ENCODE measurements around the gene ATG16L2. TPM values are rescaled to one million over a fixed set of nuclear protein-coding genes. Genes with fewer than 3 reads are reported as not detected.

The ATG16L2 gene
- total RNA-seq, 1 experiment from 2014 or later, result 17.3 TPM

DNA sequence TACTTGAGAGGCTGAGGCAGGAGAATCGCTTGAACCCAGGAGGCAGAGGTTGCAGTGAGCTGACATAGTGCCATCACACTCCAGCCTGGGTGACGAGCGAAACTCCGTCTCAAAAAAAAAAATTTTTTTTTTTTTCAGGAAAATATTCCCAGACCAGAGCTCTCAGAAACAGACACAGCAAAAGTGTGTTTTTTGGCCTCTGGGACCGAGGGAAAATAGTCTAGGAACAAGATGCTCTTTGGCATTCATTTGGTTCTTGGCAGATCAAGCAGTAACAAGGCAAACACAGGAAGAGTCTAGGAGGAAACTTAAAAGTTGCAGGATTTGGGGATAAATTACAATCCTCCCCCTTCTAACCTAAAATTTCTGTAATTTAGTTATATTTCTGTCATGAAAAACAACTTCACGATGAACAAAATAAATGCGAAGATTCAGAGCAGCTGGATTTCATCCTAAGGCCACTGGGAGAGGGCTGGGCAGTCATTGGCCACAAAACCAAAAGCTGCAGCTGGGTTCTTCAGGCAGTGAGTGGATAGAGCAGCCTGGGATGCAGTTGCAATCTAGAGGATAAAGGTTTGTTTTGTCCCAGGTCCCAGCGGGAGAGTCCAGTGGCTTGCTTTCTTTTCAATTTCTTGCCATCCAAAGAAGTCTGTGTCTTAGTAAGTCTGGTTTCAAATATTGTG, 19.7 kb downstream of the ATG16L2 start:
- H2BK15ac ChIP-seq (ENCODE audit: low read depth, low read length), result no peak overlapping the region
- no peak overlapping the region for H2BK5ac ChIP-seq (ENCODE audit: insufficient read length, low read length)
- H3K79me2 ChIP-seq (ENCODE audit: insufficient read depth, low read length), result no peaks in the 10 kb centered on the region
- no peak overlapping the region for H4K91ac ChIP-seq (ENCODE audit: insufficient read length, low read depth, low read length)
- H3K79me1 ChIP-seq (ENCODE audit: insufficient read depth, low read depth, low read length, poor library complexity, severe bottlenecking), result no peaks in the 10 kb centered on the region
- no peak overlapping the region for H4K8ac ChIP-seq (replicated peaks; ENCODE audit: insufficient read length, low read depth, low read length)
- H2AK5ac ChIP-seq (ENCODE audit: insufficient read length, low read length), result no peak overlapping the region
- TF ChIP-seq, protein P1, sequence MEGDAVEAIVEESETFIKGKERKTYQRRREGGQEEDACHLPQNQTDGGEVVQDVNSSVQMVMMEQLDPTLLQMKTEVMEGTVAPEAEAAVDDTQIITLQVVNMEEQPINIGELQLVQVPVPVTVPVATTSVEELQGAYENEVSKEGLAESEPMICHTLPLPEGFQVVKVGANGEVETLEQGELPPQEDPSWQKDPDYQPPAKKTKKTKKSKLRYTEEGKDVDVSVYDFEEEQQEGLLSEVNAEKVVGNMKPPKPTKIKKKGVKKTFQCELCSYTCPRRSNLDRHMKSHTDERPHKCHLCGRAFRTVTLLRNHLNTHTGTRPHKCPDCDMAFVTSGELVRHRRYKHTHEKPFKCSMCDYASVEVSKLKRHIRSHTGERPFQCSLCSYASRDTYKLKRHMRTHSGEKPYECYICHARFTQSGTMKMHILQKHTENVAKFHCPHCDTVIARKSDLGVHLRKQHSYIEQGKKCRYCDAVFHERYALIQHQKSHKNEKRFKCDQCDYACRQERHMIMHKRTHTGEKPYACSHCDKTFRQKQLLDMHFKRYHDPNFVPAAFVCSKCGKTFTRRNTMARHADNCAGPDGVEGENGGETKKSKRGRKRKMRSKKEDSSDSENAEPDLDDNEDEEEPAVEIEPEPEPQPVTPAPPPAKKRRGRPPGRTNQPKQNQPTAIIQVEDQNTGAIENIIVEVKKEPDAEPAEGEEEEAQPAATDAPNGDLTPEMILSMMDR (conservative IDR thresholded peaks at IDR 0.05), result no peak
- no peak overlapping the region for H2AFZ ChIP-seq (ENCODE audit: low read length)
- no peak overlapping the region for H3K4me3 Mint-ChIP-seq
- H3K36me3 Mint-ChIP-seq (ENCODE audit: insufficient read depth in 1 of 3, low read depth in 3 of 3), result peaks cover 0 to 2% (median 0%) of the 10 kb centered on the region in 3 experiments; a peak in 2 of 7 replicates
- no peaks in the 10 kb centered on the region for H3K9me3 ChIP-seq (ENCODE audit: control insufficient read depth, low read depth, low read length)
- H3K23me2 ChIP-seq (ENCODE audit: insufficient read length, low read depth, low read length, poor library complexity, severe bottlenecking), result no peaks in the 10 kb centered on the region
- H3K56ac ChIP-seq (ENCODE audit: insufficient read length, low read depth, low read length), result no peak overlapping the region
- WGBS (ENCODE audit: extremely low coverage, insufficient read length, low lambda C conversion rate), result no CpG with 5 or more reads among the region's 8 CpGs
- DNase-seq, result no peak
- H2BK20ac ChIP-seq (ENCODE audit: low read depth, low read length, poor library complexity, severe bottlenecking), result no peak overlapping the region
- no peaks in the 10 kb centered on the region for H3K9me3 Mint-ChIP-seq
- no peak overlapping the region for H2BK120ac ChIP-seq (ENCODE audit: low read depth, low read length, poor library complexity, severe bottlenecking)
- H4K5ac ChIP-seq (ENCODE audit: insufficient read length, low read depth, low read length), result no peak overlapping the region
- no peak overlapping the region for H3K14ac ChIP-seq (ENCODE audit: insufficient read depth, low read length)
- H3K18ac ChIP-seq (ENCODE audit: insufficient read length, low read depth, low read length), result no peak overlapping the region
- no peak overlapping the region for H3K27ac Mint-ChIP-seq
- peaks cover 9% of the 10 kb centered on the region in 2 experiments for H3K4me1 Mint-ChIP-seq
- no peaks in the 10 kb centered on the region for H4K20me1 ChIP-seq (ENCODE audit: control insufficient read depth, insufficient read depth, insufficient read length)
- no peaks in the 10 kb centered on the region for H3K4me1 ChIP-seq (ENCODE audit: insufficient read depth, low read length)
- no peak overlapping the region for H3K27ac ChIP-seq (ENCODE audit: insufficient read length, low read depth, low read length)
- no peak overlapping the region for H3K23ac ChIP-seq (ENCODE audit: insufficient read length, low read depth, low read length)
- H3K9ac ChIP-seq (ENCODE audit: extremely low read depth, insufficient read length, low read length), result no peak overlapping the region
- peaks cover 4% of the 10 kb centered on the region; the same call in 1 of the 2 replicates for H3K27me3 Mint-ChIP-seq (ENCODE audit: low read depth)
- no peaks in the 10 kb centered on the region for H3K27me3 ChIP-seq (ENCODE audit: insufficient read depth, low read length)
- H3K4ac ChIP-seq (ENCODE audit: low read depth, low read length), result no peak overlapping the region
- no peak overlapping the region for H2BK12ac ChIP-seq (ENCODE audit: insufficient read length, low read depth, low read length)
- H3T11ph ChIP-seq (ENCODE audit: low read length), result no peak overlapping the region
- no peak overlapping the region for H3K4me2 ChIP-seq (ENCODE audit: insufficient read depth, insufficient read length, low read length)
